ENCODE data around the gene HABP4.

Gene HABP4

DNA sequence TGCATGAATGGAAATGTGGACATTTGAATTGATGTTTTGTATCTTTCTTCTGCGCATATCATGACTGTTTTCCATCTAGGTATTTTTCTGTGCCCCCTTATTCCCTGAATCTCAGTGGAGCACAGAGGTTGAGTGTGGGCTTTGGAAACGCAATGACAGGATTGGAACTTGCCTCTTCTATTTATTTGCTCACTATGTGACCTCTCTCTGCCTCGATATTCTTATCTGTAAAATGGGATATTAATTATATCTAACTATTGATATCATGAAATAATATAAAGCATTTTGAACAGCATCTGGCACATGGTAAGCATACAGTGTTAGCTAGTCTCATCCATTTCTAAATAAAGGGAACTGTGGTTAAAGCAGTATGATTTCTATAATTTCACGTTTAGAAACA, 26.0 kb downstream of the HABP4 start:
- Mint-ChIP-seq H3K27ac (no peak overlapping the region), H3K36me3 (ENCODE audit: low read depth) (peaks cover 18% of the 10 kb centered on the region), H3K27me3 (ENCODE audit: low read depth, poor library complexity) (no peaks in the 10 kb centered on the region), H3K4me1 (no peaks in the 10 kb centered on the region), H3K9me3 (no peaks in the 10 kb centered on the region), H3K4me3 (no peak overlapping the region)
- no peak for DNase-seq
- TF ChIP-seq, protein P1, sequence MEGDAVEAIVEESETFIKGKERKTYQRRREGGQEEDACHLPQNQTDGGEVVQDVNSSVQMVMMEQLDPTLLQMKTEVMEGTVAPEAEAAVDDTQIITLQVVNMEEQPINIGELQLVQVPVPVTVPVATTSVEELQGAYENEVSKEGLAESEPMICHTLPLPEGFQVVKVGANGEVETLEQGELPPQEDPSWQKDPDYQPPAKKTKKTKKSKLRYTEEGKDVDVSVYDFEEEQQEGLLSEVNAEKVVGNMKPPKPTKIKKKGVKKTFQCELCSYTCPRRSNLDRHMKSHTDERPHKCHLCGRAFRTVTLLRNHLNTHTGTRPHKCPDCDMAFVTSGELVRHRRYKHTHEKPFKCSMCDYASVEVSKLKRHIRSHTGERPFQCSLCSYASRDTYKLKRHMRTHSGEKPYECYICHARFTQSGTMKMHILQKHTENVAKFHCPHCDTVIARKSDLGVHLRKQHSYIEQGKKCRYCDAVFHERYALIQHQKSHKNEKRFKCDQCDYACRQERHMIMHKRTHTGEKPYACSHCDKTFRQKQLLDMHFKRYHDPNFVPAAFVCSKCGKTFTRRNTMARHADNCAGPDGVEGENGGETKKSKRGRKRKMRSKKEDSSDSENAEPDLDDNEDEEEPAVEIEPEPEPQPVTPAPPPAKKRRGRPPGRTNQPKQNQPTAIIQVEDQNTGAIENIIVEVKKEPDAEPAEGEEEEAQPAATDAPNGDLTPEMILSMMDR (IDR thresholded peaks at IDR 0.05) = no peak

DNA sequence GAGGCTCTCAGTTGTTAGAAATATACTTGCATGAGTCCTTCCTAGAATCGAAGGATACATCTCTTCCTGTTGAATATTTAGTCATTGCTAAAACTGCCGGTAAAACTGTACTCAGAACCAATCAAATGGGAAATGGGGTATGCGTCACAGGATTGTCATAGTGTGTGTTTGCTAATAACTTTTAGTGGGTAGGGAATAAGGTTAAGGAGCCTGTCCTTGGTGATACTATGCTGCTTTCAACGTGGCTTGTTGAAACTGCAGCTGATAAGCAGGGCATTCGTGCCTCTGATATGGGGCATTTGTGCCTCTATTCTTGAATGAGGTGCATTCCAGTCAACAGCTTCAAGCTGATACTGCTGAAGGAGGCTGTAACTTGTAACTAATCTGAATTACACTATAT, 26.6 kb downstream of the HABP4 start:
- Mint-ChIP-seq H3K36me3 (ENCODE audit: low read depth) (peaks cover 18% of the 10 kb centered on the region), H3K9me3 (no peaks in the 10 kb centered on the region), H3K4me3 (no peak overlapping the region), H3K4me1 (no peaks in the 10 kb centered on the region), H3K27me3 (ENCODE audit: low read depth, poor library complexity) (no peaks in the 10 kb centered on the region), H3K27ac (no peak overlapping the region)
- no peak for DNase-seq
- TF ChIP-seq, protein P1 (IDR thresholded peaks at IDR 0.05) = no peak

DNA sequence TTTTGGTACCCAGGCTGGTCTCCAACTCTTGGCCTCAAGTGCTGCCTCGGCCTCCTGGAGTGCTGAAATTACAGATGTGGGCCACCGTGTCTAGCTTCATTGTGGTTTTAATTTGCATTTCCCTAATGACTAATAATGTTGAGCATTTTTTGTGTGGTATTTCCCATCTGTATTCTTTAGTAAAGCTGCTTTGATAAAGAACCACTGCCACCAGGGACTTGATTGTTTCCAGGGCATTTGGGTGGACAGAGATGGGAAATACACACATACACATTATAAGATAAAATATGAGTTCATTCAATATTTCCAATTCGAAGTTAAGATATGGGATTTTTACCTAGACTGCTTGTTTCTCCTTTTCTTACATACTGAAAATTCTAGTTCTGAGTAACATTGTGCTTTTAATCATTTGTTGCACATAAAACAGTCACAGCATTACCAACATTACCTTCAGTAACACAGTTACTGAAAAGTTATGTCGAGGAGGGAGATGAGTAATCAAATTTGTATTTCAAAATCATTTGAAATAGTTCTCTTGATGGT, 28.9 kb downstream of the HABP4 start:
- H3K4me1 Mint-ChIP-seq = no peaks in the 10 kb centered on the region
- no peak overlapping the region for H3K27ac Mint-ChIP-seq
- H3K9me3 Mint-ChIP-seq = no peaks in the 10 kb centered on the region
- TF ChIP-seq, protein P1 (IDR thresholded peaks at IDR 0.05) = no peak
- no peak overlapping the region for H3K4me3 Mint-ChIP-seq
- peaks cover 37% of the 10 kb centered on the region for H3K36me3 Mint-ChIP-seq (ENCODE audit: low read depth)
- DNase-seq = no peak
- H3K27me3 Mint-ChIP-seq (ENCODE audit: low read depth, poor library complexity) = no peaks in the 10 kb centered on the region

DNA sequence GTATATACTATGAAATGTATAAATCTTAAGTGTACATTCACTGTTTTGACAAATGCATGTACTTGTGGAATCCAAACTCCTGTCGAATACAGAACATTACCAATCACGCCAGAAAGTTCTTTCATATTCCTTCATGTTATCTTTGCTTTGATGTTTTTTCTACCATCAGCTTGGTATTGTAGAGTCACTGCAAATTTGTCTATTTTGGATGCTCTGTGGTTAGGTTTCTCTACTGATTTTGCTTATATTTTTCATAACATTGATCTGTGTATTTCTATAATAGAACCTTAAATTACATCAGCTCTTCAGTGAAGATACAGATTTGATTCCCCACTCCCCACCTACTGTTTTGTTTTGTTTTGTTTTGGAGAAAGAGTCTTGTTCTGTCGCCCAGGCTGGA, 30.8 kb downstream of the HABP4 start:
- TF ChIP-seq, protein P1 (IDR thresholded peaks at IDR 0.05) = no peak
- no peak overlapping the region for H3K4me3 Mint-ChIP-seq
- no peak overlapping the region for H3K27ac Mint-ChIP-seq
- peaks cover 50% of the 10 kb centered on the region for H3K36me3 Mint-ChIP-seq (ENCODE audit: low read depth)
- DNase-seq = no peak
- H3K9me3 Mint-ChIP-seq = no peaks in the 10 kb centered on the region
- no peaks in the 10 kb centered on the region for H3K27me3 Mint-ChIP-seq (ENCODE audit: low read depth, poor library complexity)
- H3K4me1 Mint-ChIP-seq = no peaks in the 10 kb centered on the region

DNA sequence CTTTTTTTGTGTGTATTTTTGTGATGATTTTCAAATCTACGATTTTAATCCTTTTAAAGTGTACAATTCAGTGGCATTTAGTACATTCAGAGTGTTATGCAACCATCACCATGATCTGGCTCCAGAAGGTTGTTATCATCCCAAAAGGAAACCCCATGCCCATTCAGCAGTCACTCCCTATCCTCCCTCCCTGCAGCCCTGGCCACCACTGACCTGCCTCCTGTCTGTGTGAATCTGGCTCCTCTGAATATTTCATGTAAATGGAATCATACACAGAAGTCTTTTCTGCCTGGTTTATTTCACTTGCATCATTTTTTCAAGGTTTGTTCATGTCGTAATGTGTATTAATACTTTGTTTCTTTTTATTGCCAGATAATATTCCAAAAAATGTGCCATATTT, 32.5 kb downstream of the HABP4 start:
- Mint-ChIP-seq H3K4me3 (no peak overlapping the region), H3K9me3 (no peaks in the 10 kb centered on the region), H3K36me3 (ENCODE audit: low read depth) (peaks cover 58% of the 10 kb centered on the region), H3K27me3 (ENCODE audit: low read depth, poor library complexity) (no peaks in the 10 kb centered on the region), H3K4me1 (no peaks in the 10 kb centered on the region), H3K27ac (no peak overlapping the region)
- TF ChIP-seq, protein P1 (IDR thresholded peaks at IDR 0.05) = no peak
- DNase-seq = no peak

DNA sequence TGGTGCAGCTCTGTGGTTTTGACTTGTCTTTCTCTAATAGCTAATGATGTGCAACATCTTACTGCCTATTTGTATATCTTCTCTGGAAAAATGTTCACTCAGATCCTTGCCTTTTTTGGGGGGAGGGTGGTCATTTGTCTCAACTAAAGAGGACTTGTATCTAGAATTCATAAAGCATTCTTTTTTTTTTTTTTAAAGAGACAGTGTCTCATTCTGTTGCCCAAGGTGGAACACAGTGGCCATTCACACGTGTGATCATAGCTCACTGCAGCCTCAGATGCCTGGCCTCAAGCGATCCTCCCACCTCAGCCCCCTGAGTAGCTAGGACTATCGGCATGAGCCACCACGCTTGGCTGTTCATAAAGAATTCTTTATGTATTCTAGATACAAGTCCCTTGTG, 33.2 kb downstream of the HABP4 start:
- H3K27ac Mint-ChIP-seq = no peak overlapping the region
- DNase-seq = no peak
- no peak overlapping the region for H3K4me3 Mint-ChIP-seq
- no peaks in the 10 kb centered on the region for H3K27me3 Mint-ChIP-seq (ENCODE audit: low read depth, poor library complexity)
- TF ChIP-seq, protein P1 (IDR thresholded peaks at IDR 0.05) = no peak
- H3K4me1 Mint-ChIP-seq = no peaks in the 10 kb centered on the region
- peaks cover 62% of the 10 kb centered on the region for H3K36me3 Mint-ChIP-seq (ENCODE audit: low read depth)
- no peaks in the 10 kb centered on the region for H3K9me3 Mint-ChIP-seq

Measured in nephron progenitor cell (in vitro differentiated cells).